H1 (cell line): ENCODE results near the gene WDR54. TPM values are rescaled to one million over a fixed set of nuclear protein-coding genes. Genes with fewer than 3 reads are reported as not detected.

Experiments used
- CBX5 ChIP-seq: fragments of 300-800, 300-1000 bp; sonication (generic); IDR thresholded peaks from 2 replicates; pipeline ENCODE4 v1.7.1; 2016; ENCODE audit warnings: antibody characterized with exemption, low read length, low read depth
- CHD7 ChIP-seq: fragments of 300-600 bp; sonication (generic); IDR thresholded peaks from 2 replicates; pipeline ENCODE4 v1.7.1; 2012; ENCODE audit warnings: low read length, moderate library complexity, mild to moderate bottlenecking, inconsistent platforms; ENCODE audit not compliant: insufficient replicate concordance
- EP300 ChIP-seq, 2 experiments: IDR thresholded peaks; 1 replicate in 1 of 2; 2 replicates in 1 of 2; pipeline ENCODE4 v1.6.1; 2011 to 2012; ENCODE audit warnings: low read depth in 2 of 2, low read length in 2 of 2, mild to moderate bottlenecking in 2 of 2, borderline replicate concordance in 1 of 2, inconsistent platforms in 1 of 2, moderate library complexity in 1 of 2
- GTF2F1 ChIP-seq: IDR thresholded peaks from 2 replicates; pipeline ENCODE4 v1.6.1; 2012; ENCODE audit warnings: low read depth, low read length, improper control_type of control experiment, borderline replicate concordance
- JUN ChIP-seq: IDR thresholded peaks from 2 replicates; pipeline ENCODE4 v1.6.1; 2011; ENCODE audit warnings: low read depth, mild to moderate bottlenecking, improper control_type of control experiment, low read length
- KDM1A ChIP-seq: fragments of 200-600, 300-600 bp; sonication (generic); IDR thresholded peaks from 2 replicates; pipeline ENCODE4 v1.7.1; 2016; ENCODE audit warnings: mild to moderate bottlenecking, low read length, borderline replicate concordance
- SIRT6 ChIP-seq: IDR thresholded peaks from one replicate; pipeline ENCODE4 v1.7.1; 2012; ENCODE audit warnings: low read length, inconsistent platforms
- SIX5 ChIP-seq: IDR thresholded peaks from 2 replicates; pipeline ENCODE4 v1.6.1; 2011; ENCODE audit warnings: mild to moderate bottlenecking, low read depth, low read length
- USF2 ChIP-seq: IDR thresholded peaks from 2 replicates; pipeline ENCODE4 v1.6.1; 2011; ENCODE audit warnings: low read length, improper control_type of control experiment
- polyA plus RNA-seq, 7 experiments: library from polyadenylated mRNA; depleted of rRNA in 3 of 7; stranded (reverse) in 5 of 7; unstranded in 2 of 7; fragments of >200 nt in 5 of 7; fragments of 200-250 nt in 2 of 7; gene quantifications; 1 replicate in 5 of 7; 2 replicates in 1 of 7; 4 replicates in 1 of 7; pipeline versions ENCODE4 v1.2.1 to v1.2.3, GENCODE V29; 2011 to 2013; ENCODE audit warnings: missing spikeins in 2 of 7, mixed read lengths in 2 of 7
- total RNA-seq: library from RNA; stranded (reverse); fragmentation: NEBNext Ultra II Directional; extraction: Animal tissue kit (Norgen Biotek cat#: 25700); gene quantifications from 2 replicates; pipeline ENCODE4 v1.2.1, GENCODE V29; 2021

The WDR54 gene
- total and polyA plus RNA-seq, 2 of the 8 experiments (the other 6 are each of a cell fraction or from before 2014, with no cell fraction given), result 41.6 to 125 TPM

GRCh38 chr2:74417763-74418162 lies 3.8 kb upstream of the WDR54 start (continued):
- TF ChIP-seq CHD7, result no peak
- no peak for TF ChIP-seq SIX5
- TF ChIP-seq USF2, result no peak
- TF ChIP-seq CBX5, result no peak
- no peak for TF ChIP-seq SIRT6
- TF ChIP-seq GTF2F1, result no peak
- no peak for TF ChIP-seq KDM1A
- no peak for TF ChIP-seq JUN
- TF ChIP-seq EP300 (IDR thresholded peaks at IDR 0.05; ENCODE audit: borderline replicate concordance in 1 of 2, low read depth in 2 of 2, low read length in 2 of 2), result no peak
